ENCODE data around the gene PAK5. TPM values are rescaled to one million over a fixed set of nuclear protein-coding genes. Genes with fewer than 3 reads are reported as not detected.

The PAK5 gene
- total RNA-seq, 2 donors from 2014 or later: 0.12 TPM; not detected in 1

GRCh38 chr20:9572670-9573069, 266.2 kb downstream of the PAK5 start:
- H3K9me3 ChIP-seq: no peaks in the 10 kb centered on the region
- H3K27me3 ChIP-seq: no peaks in the 10 kb centered on the region
- no peak overlapping the region for H3K27ac ChIP-seq
- TF ChIP-seq CTCF (IDR thresholded peaks at IDR 0.05): no peak
- no peak overlapping the region for H3K4me3 ChIP-seq
- DNase-seq (ENCODE audit: low spot score): no peak
- H3K4me1 ChIP-seq: no peaks in the 10 kb centered on the region
- no peaks in the 10 kb centered on the region for H3K36me3 ChIP-seq

DNA sequence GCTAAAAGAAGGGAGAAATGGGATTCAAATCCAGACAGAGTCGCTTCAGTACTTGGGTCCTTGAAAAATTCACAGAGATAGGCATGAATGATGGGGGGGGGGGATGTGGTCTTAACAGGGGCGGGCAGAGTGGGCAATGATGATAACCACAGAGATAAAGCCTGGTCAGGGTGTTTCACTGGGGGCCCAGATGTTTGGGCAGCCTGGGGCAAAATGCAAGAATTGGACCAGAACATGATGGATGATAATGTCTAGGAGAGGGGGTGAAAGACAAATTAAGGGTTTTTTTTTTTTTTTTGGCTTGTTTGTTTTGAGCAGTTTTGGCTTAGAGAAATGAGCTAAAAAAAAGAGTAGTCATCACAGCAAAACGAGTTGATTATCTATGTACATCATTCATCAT, 267.1 kb downstream of the PAK5 start:
- Histone ChIP-seq H3K4me1 (no peaks in the 10 kb centered on the region), H3K4me3 (no peak overlapping the region), H3K36me3 (no peaks in the 10 kb centered on the region), H3K27ac (no peak overlapping the region), H3K9me3 (no peaks in the 10 kb centered on the region), H3K27me3 (no peaks in the 10 kb centered on the region)
- TF ChIP-seq CTCF (IDR thresholded peaks at IDR 0.05): no peak
- no peak for DNase-seq (ENCODE audit: low spot score)

DNA sequence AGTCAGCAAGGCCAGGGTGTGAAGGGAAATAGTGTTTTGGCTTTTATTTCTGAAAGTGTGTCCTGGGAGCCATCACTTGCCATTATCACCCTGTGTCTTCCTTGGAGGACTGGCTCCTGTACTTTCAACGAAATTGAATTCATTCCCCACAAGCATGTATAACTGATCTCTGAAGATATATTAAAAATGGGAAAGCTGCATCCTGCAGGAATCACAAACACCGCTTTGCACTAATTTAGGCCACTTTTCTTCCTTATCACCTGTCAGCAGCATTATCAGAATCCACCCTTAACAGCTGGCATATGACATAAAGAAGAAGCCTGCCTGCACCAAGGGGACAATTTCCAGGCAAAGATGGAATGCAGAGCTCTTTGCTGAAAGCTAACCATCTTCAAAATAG, 268.3 kb downstream of the PAK5 start:
- H3K4me3 ChIP-seq: no peak overlapping the region
- TF ChIP-seq CTCF (IDR thresholded peaks at IDR 0.05): no peak
- H3K9me3 ChIP-seq: no peaks in the 10 kb centered on the region
- H3K4me1 ChIP-seq: no peaks in the 10 kb centered on the region
- H3K27me3 ChIP-seq: no peaks in the 10 kb centered on the region
- H3K36me3 ChIP-seq: no peaks in the 10 kb centered on the region
- H3K27ac ChIP-seq: no peak overlapping the region
- no peak for DNase-seq (ENCODE audit: low spot score)

- no peaks in the 10 kb centered on the region for H3K4me1 ChIP-seq
- H3K36me3 ChIP-seq: no peaks in the 10 kb centered on the region
- TF ChIP-seq CTCF (IDR thresholded peaks at IDR 0.05): no peak
- no peaks in the 10 kb centered on the region for H3K9me3 ChIP-seq
- DNase-seq (ENCODE audit: low spot score): no peak
- H3K27me3 ChIP-seq: no peaks in the 10 kb centered on the region
- H3K27ac ChIP-seq: no peak overlapping the region
- H3K4me3 ChIP-seq: no peak overlapping the region
These were observed 271.9 kb downstream of the PAK5 start for GRCh38 chr20:9566977-9567376.

GRCh38 chr20:9565910-9566550, 272.8 kb downstream of the PAK5 start:
- DNase-seq (ENCODE audit: low spot score): no peak
- Histone ChIP-seq H3K27me3 (no peaks in the 10 kb centered on the region), H3K4me1 (no peaks in the 10 kb centered on the region), H3K4me3 (no peak overlapping the region), H3K27ac (no peak overlapping the region), H3K36me3 (no peaks in the 10 kb centered on the region), H3K9me3 (no peaks in the 10 kb centered on the region)
- TF ChIP-seq CTCF (IDR thresholded peaks at IDR 0.05): no peak

- TF ChIP-seq CTCF (IDR thresholded peaks at IDR 0.05): no peak
- no peaks in the 10 kb centered on the region for H3K36me3 ChIP-seq
- no peak overlapping the region for H3K27ac ChIP-seq
- no peak for DNase-seq (ENCODE audit: low spot score)
- no peaks in the 10 kb centered on the region for H3K27me3 ChIP-seq
- no peak overlapping the region for H3K4me3 ChIP-seq
- no peaks in the 10 kb centered on the region for H3K4me1 ChIP-seq
- H3K9me3 ChIP-seq: peaks cover 0 to 7% of the 10 kb centered on the region in 2 donors
These were observed 281.5 kb downstream of the PAK5 start for GRCh38 chr20:9557411-9557810.

Data from right atrium auricular region (tissue), 2 donors.